HG03103 (cell line): ENCODE results near the gene RPRD2.

Source experiments
- ATAC-seq: cut with Tn5 transposase; IDR thresholded peaks from one replicate; pipeline ENCODE4 v1.9.1; 2021; ENCODE audit warnings: low read depth; ENCODE audit not compliant: unreplicated experiment

The RPRD2 gene

DNA sequence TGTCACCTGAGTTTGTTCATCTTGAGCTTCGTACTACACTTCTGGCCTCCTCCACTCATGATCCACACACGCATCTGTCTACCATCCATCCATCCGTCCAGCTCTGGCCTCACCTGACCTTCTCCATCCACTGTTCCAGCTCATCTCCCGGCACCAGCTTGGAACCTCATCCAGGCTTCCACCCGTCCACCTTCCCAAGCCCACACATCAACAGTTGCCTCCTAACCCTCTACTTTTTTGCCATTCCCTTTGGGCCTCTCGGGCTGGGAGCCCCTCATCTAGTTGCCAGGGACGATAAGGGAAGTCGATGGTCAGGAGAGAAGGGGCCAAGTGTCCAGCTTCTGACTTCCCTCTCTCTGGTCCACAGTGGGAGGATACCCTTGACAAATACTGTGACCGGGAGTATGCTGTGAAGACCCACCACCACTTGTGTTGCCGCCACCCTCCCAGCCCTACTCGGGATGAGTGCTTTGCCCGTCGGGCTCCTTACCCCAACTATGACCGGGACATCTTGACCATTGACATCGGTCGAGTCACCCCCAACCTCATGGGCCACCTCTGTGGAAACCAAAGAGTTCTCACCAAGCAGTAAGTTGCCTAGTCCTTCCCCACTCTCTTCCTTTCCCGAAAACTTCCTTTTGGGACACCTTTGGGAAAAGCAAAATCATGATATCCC lies 148.2 kb downstream of the RPRD2 start:
- no peak for ATAC-seq

DNA sequence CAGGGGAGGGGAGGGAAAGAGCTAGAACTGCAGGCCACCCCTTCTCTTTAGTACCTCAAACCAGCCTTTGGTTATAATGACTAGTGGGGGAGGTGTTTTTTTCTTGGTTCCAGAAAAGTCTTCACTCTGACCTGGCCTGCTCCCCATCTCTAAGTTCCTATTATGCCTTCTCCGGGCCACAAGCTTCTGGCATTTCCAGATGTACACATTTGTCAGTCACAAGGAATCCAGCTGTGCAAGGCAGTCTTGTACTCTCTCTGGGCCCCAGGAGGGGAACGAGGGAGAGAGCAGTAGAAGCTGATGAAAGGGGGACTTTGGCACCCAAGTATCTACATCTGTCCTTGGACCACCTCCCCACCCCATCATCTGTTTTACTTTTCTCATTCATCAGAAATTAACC lies 148.9 kb downstream of the RPRD2 start:
- ATAC-seq = no peak

DNA sequence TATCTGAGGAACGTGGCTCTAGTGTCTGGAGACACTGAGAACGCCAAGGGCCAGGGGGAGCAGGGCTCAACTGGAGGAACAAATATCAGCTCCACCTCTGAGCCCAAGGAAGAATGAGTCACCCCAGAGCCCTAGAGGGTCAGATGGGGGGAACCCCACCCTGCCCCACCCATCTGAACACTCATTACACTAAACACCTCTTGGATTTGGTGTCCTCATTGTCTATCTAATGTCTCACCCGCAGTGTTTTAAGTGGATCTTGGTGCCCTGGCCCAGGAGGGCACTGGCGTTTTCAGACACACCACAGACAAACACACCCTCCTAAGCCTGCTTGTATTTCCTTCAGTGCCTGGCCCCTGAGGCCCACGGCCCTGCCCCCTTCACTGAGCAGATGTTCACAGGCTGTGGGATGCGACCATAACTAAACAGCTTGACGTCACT lies 149.4 kb downstream of the RPRD2 start:
- no peak for ATAC-seq

DNA sequence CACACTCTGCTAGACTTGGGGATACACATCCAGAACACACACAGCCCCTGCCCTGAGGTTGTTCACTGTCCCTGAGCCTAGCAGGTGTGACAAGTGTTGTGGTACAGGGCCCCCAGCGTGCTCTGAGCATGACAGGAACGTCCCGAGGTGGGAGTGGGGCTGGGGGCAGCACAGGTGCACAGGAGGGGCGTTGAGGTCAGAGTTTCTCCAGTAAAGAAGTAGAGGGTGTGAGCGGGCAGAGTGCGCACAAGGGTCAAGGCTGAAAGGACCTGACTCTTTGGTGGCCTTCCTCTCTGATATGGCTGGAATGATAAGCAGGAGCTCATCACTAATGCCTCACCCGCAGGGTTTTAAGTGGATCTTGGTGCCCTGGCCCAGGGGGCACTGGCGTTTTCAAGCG lies 150.3 kb downstream of the RPRD2 start:
- no peak for ATAC-seq

DNA sequence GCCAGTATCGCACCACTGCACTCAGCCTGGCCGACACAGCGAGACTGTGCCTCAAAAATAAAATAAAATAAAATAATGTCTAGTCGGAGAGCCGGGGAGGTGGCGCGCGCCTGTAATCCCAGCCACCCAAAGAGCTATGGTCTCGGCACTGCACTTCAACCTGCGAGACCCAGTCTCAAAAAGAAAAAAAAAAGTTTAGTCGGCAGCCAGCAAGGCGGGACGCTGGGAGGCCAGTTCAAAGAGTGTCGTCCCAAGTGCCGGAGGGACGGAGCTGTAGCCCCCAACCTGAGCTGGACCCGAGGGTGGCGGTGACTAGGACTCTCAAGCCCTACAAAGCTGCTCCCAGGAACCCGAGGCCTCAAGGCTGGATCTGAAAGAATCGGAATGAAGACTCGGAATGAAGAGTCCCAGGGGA lies 151.0 kb downstream of the RPRD2 start:
- no peak for ATAC-seq

DNA sequence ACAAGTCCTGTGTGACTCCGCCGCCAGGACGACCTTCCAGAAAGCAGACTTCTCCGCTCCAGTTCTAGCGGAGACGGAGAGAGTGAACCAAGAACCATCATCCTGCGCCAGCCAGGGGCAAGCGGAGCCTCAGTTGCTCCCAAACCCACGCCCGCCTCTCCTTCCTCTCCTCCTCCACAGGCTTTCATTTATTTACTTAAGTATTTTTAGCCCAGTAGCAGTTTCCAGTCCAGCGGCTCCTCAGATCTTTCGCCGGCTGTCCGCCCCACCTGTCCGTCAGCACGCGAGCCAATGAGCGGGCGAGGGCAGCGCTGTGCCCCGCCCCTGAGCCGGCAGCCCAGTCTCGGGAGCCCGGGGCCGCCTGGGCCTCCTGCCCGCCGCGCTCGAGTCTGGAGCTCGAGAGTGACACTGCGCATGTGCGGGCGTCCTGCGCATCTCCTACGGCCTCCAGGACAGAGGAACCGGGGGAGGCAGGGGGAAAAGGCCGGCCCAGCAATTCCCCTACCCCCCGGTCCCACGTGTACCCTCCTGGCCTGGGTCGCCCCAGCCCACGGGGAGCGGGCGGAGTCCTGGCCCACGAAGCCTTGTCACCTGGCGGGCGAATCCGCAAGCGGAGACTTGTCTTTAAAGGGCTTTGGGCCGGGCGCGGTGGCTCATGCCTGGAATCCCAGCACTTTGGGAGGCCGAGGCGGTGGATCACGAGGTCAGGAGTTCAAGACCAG lies 151.5 kb downstream of the RPRD2 start, which contains the start of gene FALEC:
FALEC (plus strand) TSS at position 425 of the 722 bp plus-strand sequence.
- ATAC-seq = peak; percentile 93

DNA sequence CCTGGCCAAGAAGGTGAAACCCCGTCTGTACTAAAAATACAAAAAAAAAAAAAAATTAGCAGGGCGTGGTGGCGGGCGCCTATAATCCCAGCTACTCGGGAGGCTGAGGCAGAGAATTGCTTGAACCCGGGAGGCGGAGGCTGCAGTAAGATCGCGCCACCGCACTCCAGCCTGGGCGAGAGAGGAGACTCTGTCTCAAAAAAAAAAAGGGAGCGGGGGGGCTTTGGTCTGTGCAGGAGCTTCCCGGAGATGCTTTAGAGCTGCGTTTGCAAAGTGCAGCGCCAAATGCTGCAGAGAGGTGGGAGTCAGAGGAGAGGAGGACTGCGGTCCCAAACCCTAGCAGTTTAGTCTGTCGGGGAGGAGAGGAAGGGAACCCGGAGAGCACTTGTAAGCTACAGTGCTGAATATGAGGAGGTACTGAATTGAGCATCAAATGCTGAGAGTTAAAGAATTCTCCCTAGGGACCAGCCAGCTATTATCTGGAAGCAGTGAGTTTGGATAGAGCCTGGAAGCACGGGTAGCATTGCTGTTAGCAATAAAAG lies 152.2 kb downstream of the RPRD2 start:
- no peak for ATAC-seq

DNA sequence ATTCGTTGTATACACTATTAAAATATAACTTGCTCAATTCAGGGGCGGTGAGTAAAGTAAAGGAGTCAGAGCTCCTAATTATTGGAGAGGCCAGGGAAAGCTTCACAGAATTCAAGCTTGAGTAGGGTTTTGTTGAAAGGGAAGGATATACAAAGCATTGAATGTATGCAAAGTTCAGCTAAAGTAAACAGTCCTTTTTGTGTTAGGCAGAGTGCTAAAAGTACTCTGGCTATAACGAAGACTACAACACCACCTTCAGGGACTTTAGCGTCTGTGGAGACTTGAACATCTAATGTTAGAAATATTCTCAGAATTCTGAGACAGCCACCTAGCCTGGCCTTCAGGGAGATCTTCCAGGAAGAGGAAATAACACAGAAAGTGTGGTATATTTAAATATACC lies 152.7 kb downstream of the RPRD2 start:
- ATAC-seq = no peak

DNA sequence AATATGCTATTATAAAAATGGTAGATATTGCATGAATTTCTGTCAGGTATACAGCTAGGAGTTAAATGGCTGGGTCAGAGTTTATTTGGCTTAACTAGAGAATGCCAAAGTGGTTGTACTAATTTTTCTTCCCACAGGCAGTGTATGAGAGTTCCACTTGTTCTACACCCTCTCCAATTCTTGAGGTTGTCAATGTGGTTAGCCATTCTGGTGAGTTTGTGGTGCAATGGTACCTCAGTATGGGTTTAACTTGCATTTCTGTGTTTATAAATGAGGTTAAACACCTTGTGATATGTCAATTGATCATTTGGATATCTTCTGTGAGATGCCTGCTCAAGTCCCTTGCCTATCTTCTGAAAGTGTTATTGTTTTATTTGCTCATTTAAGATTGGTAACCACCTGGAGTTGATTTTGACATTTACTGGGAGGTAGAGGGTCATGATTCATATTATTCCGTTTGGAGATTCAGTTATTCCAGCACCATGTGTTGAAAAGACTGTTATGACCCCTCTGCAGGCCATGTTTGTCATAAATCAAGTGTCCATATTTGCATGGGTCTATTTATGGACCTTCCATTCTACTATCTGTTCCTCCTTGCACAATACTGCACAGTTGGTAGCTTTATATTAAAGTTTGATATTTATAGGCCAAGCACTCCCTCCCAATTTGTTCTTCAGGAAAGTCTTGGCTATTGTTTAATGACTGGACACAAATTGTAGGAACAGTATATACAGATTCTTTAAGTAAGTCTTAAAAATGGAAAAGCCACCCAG lies 157.4 kb downstream of the RPRD2 start:
- no peak for ATAC-seq

DNA sequence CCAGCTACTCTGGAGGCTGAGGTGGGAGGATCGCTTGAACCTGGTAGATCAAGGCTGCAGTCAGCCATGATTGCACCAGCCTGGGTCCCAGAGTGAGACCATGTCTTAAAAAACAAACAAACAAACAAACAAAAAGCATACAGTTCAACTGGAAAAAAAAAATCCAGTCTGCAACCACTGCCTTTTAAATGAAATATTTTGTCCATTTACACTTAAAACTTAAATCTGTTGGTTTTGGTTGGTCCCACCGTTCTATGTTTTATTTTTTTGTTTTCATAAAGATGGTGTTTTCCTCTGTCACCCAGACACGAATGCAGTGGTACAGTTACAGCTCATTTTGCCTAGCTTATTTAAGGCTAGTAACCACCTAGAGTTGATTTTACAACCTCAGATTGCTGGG lies 161.4 kb downstream of the RPRD2 start:
- no peak for ATAC-seq
